HuH-7.5 (cell line): ENCODE data around the gene ABCG5.

ENCODE experiments used
- DNase-seq: peaks from one replicate; pipeline ENCODE4 v3.0.0; 2011; ENCODE audit warnings: low spot score

ABCG5 gene

GRCh38 chr2:43806719-43807031, 32.0 kb downstream of the ABCG5 start:
- no peak for DNase-seq

- no peak for DNase-seq
Measured at GRCh38 chr2:43803113-43803512, 35.5 kb downstream of the ABCG5 start.

- no peak for DNase-seq
Measured at GRCh38 chr2:43802135-43802534, 36.5 kb downstream of the ABCG5 start.

GRCh38 chr2:43800894-43801293, 37.7 kb downstream of the ABCG5 start:
- DNase-seq: no peak

GRCh38 chr2:43798300-43798699, 40.3 kb downstream of the ABCG5 start:
- no peak for DNase-seq

- DNase-seq: no peak
Measured at GRCh38 chr2:43796206-43796605, 42.4 kb downstream of the ABCG5 start.

DNA sequence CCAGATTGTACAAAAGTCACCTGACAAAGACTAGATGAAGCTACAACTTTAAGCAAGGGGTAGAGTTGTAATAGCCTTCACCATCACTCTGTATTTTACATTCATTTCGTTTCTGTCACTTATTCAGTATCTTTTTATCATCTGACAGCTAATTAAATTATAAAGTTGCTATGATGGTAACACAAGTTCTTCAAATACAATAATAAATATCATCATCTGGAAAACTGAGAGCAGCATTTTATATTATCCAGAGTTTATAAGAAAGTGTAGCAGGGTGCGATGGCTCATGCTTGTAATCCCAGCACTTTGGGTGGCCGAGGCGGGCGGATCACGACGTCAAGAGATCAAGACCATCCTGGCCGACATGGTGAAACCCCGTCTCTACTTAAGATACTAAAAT, 43.7 kb downstream of the ABCG5 start:
- DNase-seq: no peak

- DNase-seq: no peak
Measured at GRCh38 chr2:43792653-43793052, 46.0 kb downstream of the ABCG5 start.

DNA sequence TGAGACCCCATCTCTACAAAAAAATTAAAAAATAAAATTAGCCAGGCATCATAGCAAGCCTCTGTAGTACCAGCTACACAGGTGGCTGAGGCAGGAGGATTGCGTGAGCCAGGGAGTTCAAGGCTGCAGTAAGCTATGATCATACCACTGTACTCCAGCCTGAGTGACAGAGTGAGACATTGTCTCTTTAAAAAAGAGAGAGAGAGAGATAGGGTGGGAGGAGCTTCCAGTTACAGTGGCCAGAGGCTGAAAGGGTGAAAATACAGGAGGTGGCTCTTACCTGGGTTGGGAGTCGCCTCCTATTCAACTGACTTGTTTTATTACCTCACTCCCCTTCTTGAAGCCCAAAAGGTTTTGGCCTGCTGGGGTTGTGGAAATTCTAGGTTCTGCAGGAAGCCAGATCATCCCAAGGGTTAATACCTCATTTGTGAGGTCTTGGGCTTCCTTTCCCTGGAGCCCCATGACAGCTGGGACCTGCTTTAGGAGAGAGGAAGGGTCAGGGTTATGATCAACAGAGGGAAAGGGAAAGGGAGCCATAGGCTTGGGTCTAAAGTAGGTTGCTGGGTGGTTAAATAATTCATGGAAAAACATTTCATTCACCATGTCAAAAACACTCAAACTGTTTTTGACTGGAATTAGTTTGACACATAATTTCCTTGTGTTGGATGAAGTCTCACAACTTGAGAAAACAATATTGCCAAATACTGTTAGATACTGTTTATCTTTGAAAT, 47.4 kb downstream of the ABCG5 start:
- DNase-seq: no peak

DNA sequence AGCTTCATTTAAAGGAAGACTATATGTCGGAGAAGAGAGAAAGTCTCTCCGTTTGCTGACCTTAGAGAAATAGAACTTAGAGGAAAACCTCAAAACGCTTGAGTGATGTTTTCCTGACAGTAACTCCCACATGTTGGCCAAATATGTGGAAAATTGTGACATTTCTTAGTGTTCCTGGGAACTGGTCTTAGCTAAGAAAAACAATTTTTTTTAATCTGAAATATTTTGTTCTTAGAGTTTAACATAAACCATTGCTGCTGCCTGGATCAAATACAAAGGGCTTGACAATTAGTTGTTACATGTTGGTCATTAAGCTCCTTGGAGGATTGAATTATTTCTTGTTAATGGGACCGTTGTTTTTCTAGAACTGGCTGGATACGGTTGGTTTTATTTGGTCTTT, 48.5 kb downstream of the ABCG5 start:
- no peak for DNase-seq

GRCh38 chr2:43788646-43789045, 50.0 kb downstream of the ABCG5 start:
- DNase-seq: no peak

GRCh38 chr2:43787895-43788294, 50.7 kb downstream of the ABCG5 start:
- DNase-seq: no peak

DNA sequence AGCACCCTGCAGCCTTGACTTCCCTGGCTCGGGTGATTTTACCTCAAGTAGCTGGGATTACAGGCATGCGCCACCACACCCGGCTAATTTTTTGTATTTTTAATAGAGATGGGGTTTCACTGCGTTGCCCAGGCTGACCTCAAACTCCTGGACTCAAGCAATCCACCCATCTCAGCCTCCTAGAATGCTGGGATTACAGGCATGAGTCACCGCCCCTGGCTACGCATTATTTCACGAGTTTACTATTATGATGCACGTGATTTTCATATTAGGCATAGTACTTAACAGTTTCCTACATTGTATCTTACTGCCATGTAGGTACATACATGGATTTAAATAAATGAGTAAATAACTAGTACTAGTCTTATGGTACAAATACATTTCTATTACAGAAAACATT, 60.4 kb downstream of the ABCG5 start:
- no peak for DNase-seq

DNA sequence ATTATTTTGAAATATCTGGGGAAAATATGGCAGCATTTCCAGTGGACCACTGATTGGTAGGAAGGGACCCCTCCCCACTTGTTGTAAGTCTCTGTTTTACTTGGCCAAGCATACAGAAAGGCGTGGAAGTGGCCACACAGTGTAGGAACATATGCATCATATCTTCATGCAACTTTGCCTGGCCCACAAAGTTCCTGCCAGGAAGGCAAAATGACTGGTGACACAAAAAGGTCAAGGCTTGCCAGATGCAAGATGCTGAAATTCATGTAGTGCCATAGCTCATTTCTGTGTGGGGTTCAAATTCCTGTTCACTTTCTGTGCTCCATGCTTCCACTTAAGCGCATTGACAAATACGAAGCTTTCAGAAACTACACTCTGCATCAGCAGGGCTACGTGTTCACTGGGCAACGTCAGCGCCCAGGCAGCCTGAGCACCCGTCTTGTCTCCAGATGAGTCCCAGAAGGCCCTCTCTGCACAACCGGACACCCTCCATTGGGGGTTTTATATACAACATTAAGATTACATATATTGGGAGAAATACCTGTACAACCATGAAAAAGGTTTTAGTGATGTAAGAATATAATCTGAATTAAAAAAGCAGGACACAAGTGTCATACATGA, 61.2 kb downstream of the ABCG5 start:
- DNase-seq: no peak

DNA sequence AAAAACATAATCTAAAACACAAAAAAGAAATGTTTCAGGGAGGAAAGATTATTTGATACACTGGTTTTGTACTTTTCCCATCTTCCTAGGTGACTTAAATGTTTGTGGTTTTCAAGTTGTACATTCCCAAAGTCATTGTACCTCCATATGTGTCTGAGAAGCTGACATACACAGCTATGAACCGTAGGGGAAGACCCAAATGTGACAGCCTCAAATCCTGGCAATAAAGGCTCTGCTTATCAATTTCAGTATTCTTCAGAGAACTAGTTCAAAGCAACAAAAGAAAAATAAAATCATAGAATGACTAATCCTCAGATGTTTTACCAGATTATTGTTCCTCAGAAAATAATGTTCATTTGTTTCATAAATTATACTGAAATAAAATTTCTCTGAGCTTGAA, 62.3 kb downstream of the ABCG5 start:
- DNase-seq: no peak

DNA sequence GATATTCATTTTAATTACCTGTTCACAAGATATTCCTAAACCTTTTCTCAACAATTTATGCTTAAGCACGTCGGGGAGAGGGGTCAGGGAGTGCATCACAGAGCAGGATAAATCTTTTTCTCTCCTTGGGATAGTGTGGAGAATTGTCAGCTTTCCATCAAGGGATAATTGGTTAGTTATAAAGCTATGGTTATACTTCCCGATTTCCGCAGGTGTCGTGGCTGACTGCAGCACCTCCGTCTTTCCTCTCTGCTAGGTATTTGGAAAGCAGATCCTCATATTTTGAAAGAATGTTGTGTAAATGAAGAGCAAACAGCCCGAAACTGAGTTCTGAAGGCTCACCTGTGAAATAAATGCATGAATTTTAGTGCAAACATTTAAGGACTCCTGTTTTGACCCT, 64.0 kb downstream of the ABCG5 start:
- DNase-seq: peak; percentile 10

GRCh38 chr2:43773876-43774613, 64.6 kb downstream of the ABCG5 start, which contains the start of gene DYNC2LI1:
Gene DYNC2LI1 (plus strand): TSS chr2:43774039. CDS start chr2:43774139, 100 bp downstream.
- DNase-seq: peak; percentile 64

DNA sequence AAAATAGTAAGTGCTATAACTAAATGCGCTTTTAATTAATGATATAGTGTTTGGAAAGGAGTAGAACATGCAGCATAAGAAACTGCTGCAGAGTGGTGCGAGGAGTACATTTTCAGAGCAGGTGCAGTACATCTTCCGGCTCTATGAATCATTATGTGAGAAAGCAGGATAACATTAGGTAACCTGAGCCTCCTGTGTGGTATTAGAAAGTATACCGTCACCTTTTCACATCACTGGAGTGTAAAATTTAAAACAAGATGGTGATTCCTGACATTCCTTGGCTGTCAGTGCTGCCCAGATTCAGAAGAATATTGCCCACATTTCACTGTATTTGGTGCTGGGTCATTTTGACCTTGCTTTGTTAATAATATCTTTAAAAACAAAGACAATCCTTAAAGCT, 72.6 kb downstream of the ABCG5 start:
- no peak for DNase-seq

- no peak for DNase-seq
Measured at GRCh38 chr2:43764086-43764705, 74.4 kb downstream of the ABCG5 start.

DNA sequence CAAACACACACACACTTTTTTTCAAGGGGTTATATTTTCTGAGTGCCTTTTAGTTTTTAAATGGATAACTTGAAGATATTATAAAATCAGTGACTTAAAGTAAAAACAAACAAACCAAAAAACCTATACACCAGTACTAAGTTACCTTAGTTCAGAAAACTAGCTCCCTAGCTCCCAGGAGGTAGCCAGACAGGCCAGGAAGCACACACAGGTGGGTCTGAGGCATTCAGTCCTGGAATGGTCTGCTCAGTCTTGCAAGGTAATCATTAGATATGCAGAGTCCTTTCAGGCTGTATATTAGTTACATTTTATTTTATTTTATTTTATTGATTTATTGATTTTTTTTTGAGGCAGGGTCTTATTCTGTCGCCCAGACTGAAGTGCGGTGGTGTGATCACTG, 75.5 kb downstream of the ABCG5 start:
- no peak for DNase-seq
